ELF-1 (cell line): ENCODE data around the gene PTGDS.

Source experiments
- DNase-seq: peaks from one replicate; pipeline ENCODE4 v3.0.0-alpha.2; 2016; ENCODE audit warnings: low read depth, low spot score

Gene PTGDS

GRCh38 chr9:137008312-137008711 lies 31.0 kb downstream of the PTGDS start:
- no peak for DNase-seq

GRCh38 chr9:137009217-137009616 lies 31.9 kb downstream of the PTGDS start:
- no peak for DNase-seq

- no peak for DNase-seq
Observed at GRCh38 chr9:137009938-137010732, 32.8 kb downstream of the PTGDS start.

GRCh38 chr9:137011156-137011555 lies 33.9 kb downstream of the PTGDS start:
- DNase-seq: no peak

GRCh38 chr9:137011907-137012675 lies 34.8 kb downstream of the PTGDS start:
- DNase-seq: no peak

- no peak for DNase-seq
Observed at GRCh38 chr9:137012694-137013570, 35.6 kb downstream of the PTGDS start.

- no peak for DNase-seq
Observed at GRCh38 chr9:137013571-137013940, 36.3 kb downstream of the PTGDS start.

GRCh38 chr9:137014166-137014565 lies 36.9 kb downstream of the PTGDS start:
- no peak for DNase-seq

GRCh38 chr9:137014776-137015539 lies 37.7 kb downstream of the PTGDS start:
- DNase-seq: no peak

- DNase-seq: no peak
Observed at GRCh38 chr9:137015540-137015930, 38.2 kb downstream of the PTGDS start.

GRCh38 chr9:137015976-137016375 lies 38.7 kb downstream of the PTGDS start:
- DNase-seq: no peak

- no peak for DNase-seq
Observed at GRCh38 chr9:137016436-137016835, 39.1 kb downstream of the PTGDS start.

GRCh38 chr9:137017071-137017470 lies 39.8 kb downstream of the PTGDS start:
- DNase-seq: no peak

- DNase-seq: no peak
Observed at GRCh38 chr9:137017791-137018497, 40.6 kb downstream of the PTGDS start.

GRCh38 chr9:137018761-137019559 lies 41.7 kb downstream of the PTGDS start:
- DNase-seq: no peak

GRCh38 chr9:137019891-137020683 lies 42.8 kb downstream of the PTGDS start:
- DNase-seq: no peak

GRCh38 chr9:137020771-137021567 lies 43.7 kb downstream of the PTGDS start:
- DNase-seq: no peak

GRCh38 chr9:137021568-137021978 lies 44.3 kb downstream of the PTGDS start:
- no peak for DNase-seq
